22Rv1 (cell line): ENCODE measurements around the gene GPRIN2.

Source experiments
- ZFX ChIP-seq: fragments of 450-650 bp; IDR thresholded peaks from 2 replicates; pipeline ENCODE4 v1.6.1; 2017; ENCODE audit warnings: antibody characterized with exemption, borderline replicate concordance
- TF ChIP-seq, protein P1 (sequence below): fragments of 450-650 bp; IDR thresholded peaks from 2 replicates; pipeline ENCODE4 v1.5.1; 2017; ENCODE audit warnings: mild to moderate bottlenecking

- TF ChIP-seq, protein P1, sequence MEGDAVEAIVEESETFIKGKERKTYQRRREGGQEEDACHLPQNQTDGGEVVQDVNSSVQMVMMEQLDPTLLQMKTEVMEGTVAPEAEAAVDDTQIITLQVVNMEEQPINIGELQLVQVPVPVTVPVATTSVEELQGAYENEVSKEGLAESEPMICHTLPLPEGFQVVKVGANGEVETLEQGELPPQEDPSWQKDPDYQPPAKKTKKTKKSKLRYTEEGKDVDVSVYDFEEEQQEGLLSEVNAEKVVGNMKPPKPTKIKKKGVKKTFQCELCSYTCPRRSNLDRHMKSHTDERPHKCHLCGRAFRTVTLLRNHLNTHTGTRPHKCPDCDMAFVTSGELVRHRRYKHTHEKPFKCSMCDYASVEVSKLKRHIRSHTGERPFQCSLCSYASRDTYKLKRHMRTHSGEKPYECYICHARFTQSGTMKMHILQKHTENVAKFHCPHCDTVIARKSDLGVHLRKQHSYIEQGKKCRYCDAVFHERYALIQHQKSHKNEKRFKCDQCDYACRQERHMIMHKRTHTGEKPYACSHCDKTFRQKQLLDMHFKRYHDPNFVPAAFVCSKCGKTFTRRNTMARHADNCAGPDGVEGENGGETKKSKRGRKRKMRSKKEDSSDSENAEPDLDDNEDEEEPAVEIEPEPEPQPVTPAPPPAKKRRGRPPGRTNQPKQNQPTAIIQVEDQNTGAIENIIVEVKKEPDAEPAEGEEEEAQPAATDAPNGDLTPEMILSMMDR: no peak
- TF ChIP-seq ZFX: no peak
These were observed 29.8 kb downstream of the GPRIN2 start for GRCh38 chr10:46526682-46527038.
